Coronary artery (tissue), 2 donors: Measurements from ENCODE around the gene ITGA3.

ENCODE experiments used
- DNase-seq: peaks from one replicate; pipeline ENCODE4 v3.0.0-alpha.2; 2017; ENCODE audit warnings: low spot score
- H3K27ac ChIP-seq, 2 donors: fragments of 200-600 bp; sonication (generic); one replicate each; pipeline ENCODE4 v1.5.1; 2016 to 2019
- H3K4me3 ChIP-seq: fragments of 200-600 bp; sonication (generic); 2 replicates; pipeline ENCODE4 v1.5.1; 2016; ENCODE audit warnings: mild to moderate bottlenecking, moderate library complexity
- CTCF ChIP-seq: fragments of 200-600 bp; sonication (generic); IDR thresholded peaks from one replicate; pipeline ENCODE4 v1.5.1; 2019; ENCODE audit warnings: antibody characterized with exemption

ITGA3 gene

GRCh38 chr17:50071692-50072091, 15.8 kb downstream of the ITGA3 start:
- no peak for TF ChIP-seq CTCF
- H3K4me3 ChIP-seq = no peak overlapping the region
- no peak for DNase-seq
- no peak overlapping the region for H3K27ac ChIP-seq

DNA sequence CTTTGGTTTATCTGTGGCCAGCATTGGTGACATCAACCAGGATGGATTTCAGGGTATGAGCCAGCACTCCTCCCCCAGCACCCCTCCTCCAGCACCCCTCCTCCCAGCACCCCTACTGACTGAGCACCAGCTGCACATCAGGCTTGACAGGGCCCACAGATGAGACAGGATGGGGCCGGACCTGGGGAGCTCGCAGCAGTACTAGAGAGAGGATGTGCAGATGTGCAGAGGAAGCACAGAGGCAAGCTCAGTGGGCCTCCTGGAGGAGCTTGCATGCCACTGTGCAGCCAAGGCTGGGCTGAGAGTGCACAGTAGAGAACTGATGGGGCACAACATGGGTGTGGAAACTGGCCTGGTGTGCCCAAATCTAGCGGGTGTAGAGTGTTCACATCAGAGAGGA, 16.2 kb downstream of the ITGA3 start:
- no peak overlapping the region for H3K4me3 ChIP-seq
- no peak for TF ChIP-seq CTCF
- H3K27ac ChIP-seq = no peak overlapping the region
- DNase-seq = no peak

DNA sequence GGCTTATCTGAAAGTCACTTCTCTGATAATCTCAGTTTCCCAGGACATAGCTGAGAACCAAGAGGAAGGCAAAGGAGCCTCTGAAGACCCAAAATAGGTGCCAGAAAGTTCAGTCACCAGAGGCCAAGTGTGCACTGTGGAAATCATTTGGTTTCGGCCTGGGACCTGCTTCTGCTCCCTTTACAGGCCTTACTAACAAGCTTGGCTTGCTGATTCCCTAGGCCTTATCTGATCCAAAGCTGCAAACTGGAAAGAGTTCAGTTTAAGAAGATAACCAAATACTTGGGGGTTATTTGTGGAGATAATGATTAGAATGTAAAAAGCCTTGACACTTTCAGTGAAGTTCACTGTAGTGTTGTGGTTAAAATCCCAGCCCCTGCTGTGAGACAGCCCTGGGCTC, 17.0 kb downstream of the ITGA3 start:
- Histone ChIP-seq H3K27ac (peak overlapping the region in 1 of 2 donors; percentile 5), H3K4me3 (no peak overlapping the region)
- no peak for DNase-seq
- no peak for TF ChIP-seq CTCF

DNA sequence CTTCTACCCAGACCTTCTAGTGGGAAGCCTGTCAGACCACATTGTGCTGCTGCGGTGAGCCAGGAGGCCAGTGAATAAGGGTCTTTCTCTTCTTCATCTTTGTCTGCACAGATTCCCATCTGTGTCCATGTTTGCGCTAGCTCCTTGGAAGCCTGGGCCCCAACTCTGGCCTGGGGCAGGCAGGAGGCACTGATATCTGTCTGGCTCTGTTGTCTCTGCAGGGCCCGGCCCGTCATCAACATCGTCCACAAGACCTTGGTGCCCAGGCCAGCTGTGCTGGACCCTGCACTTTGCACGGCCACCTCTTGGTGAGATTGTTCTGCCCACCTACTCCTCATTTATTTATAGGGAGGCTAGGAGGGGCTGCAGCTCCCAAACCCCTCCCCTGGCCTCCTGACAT, 18.3 kb downstream of the ITGA3 start:
- no peak overlapping the region for H3K4me3 ChIP-seq

GRCh38 chr17:50075446-50076032, 19.6 kb downstream of the ITGA3 start:
- peak overlapping the region in 1 of 2 donors; percentile 48 for H3K27ac ChIP-seq
- no peak for DNase-seq
- TF ChIP-seq CTCF = no peak
- no peak overlapping the region for H3K4me3 ChIP-seq

More for the DNA sequence above, 18.3 kb downstream of the ITGA3 start:
- H3K27ac ChIP-seq = peak overlapping the region in 1 of 2 donors; percentile 5
- TF ChIP-seq CTCF = no peak
- DNase-seq = no peak

DNA sequence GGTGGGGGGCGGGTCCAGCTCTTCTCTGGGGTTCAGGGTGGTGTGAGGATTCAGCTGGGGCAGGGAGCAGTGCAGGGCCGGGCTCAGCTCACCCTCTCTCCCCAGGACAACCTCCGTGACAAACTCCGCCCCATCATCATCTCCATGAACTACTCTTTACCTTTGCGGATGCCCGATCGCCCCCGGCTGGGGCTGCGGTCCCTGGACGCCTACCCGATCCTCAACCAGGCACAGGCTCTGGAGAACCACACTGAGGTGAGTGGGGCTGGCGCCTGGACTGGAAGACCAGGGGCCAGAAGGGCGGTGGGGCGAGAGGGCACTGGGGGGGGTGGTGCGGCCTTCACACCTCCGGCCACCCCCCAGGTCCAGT, 20.3 kb downstream of the ITGA3 start:
- no peak for DNase-seq
- TF ChIP-seq CTCF = no peak

GRCh38 chr17:50076591-50077235, 20.8 kb downstream of the ITGA3 start:
- Histone ChIP-seq H3K4me3 (no peak overlapping the region), H3K27ac (peak overlapping the region in 1 of 2 donors; percentile 48)
- no peak for TF ChIP-seq CTCF
- DNase-seq = no peak

More for the DNA sequence above, 20.3 kb downstream of the ITGA3 start:
- Histone ChIP-seq H3K27ac (peak overlapping the region in 1 of 2 donors; percentile 48), H3K4me3 (no peak overlapping the region)
